LNCAP (cell line): ENCODE measurements around the gene KLHL18.

Source experiments
- CTCF ChIP-seq: fragments of 450-650 bp; IDR thresholded peaks from 2 replicates; pipeline ENCODE4 v1.5.1; 2017; ENCODE audit warnings: mild to moderate bottlenecking

The KLHL18 gene

GRCh38 chr3:47296562-47297302 lies 14.0 kb downstream of the KLHL18 start:
- no peak for TF ChIP-seq CTCF

- no peak for TF ChIP-seq CTCF
These were observed 15.7 kb downstream of the KLHL18 start for GRCh38 chr3:47298439-47298838.

- TF ChIP-seq CTCF = no peak
These were observed 16.9 kb downstream of the KLHL18 start for GRCh38 chr3:47299381-47300318.

GRCh38 chr3:47301456-47301855 lies 18.7 kb downstream of the KLHL18 start:
- no peak for TF ChIP-seq CTCF

- TF ChIP-seq CTCF = no peak
These were observed 23.3 kb downstream of the KLHL18 start for GRCh38 chr3:47306022-47306421.

- TF ChIP-seq CTCF = no peak
These were observed 27.6 kb downstream of the KLHL18 start for GRCh38 chr3:47310391-47310790.

GRCh38 chr3:47313341-47314055 lies 30.8 kb downstream of the KLHL18 start:
- no peak for TF ChIP-seq CTCF
